NCI-H1417 (cell line): ENCODE measurements around the gene ABHD16A.
"Not testable (repeated sequence)": the region's sequence is repeated elsewhere in the genome, so short reads cannot be mapped to it uniquely, and the experiment has no call there.

Source experiments
- DNase-seq, 3 experiments: peaks; one replicate each; lab custom pipeline; 2025; lab: John Stamatoyannopoulos, UW

ABHD16A gene

DNA sequence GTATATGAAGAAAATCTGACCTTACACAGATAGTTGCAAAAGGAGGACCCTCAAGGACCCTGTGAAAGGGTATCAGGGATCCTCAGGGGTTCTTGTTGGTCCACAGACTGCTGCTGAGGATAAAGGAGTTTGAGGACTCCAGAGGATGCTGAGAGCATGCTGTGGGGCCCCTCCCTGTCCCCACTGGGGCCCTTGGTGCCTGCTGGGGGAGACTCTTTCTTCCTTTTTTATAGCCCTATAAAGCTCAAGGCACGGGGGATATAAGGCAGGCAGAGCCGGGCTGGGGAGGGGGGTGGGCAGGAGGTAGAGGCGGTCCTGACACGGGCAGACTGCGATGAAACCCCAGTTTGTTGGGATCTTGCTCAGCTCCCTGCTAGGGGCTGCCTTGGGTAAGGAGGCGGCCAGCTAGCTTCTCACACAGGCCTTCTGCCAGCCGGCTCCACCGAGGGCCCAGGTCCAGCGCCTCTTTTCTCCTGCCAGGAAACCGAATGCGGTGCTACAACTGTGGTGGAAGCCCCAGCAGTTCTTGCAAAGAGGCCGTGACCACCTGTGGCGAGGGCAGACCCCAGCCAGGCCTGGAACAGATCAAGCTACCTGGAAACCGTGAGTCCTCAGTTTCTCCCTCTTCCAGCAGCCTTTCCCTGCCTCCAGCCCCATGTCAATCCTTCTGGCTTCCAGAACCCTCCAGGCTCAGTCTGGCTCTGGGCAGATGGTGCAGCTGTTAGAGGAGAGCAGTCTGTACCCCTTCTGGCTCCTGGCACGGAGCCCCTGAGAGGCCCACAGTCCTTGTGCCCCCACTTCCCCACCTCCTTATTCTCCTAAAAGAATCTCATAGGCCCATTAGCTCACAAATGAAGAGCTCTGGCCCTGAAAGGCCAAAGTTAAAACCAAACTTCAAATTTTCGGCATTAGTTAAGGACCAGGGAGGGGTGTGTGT lies 12.2 kb upstream of the ABHD16A start, which contains the start of gene LY6G6D:
Gene LY6G6D (plus strand): TSS at position 327 of the 937 bp plus-strand sequence. CDS start 8 bp downstream, at position 335.
- no peak for DNase-seq

- DNase-seq, result peak in 2 of 3 experiments; percentile 91 to 96
Observed at GRCh38 chr6:31713991-31714684, 11.0 kb upstream of the ABHD16A start.

DNA sequence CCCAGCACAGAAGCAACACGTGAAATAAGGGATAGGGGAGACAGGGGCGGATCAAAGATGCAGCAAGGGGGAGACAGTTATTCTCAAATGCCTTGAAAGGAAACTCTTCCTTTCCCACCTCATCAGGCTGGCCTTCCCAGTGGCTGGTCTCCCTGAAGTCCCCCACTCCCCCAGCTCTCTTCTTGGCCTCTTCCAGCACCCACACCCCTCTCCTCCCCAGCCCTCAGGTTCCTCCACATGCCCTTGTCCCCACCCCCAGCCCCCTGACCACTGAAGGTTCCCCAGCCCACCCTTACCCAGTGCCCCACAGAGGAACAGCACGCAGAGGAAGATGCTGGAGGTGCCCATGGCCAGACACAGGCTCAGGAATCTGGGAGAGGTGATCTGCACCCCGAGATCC lies 10.3 kb upstream of the ABHD16A start:
- no peak for DNase-seq

GRCh38 chr6:31712296-31712695 lies 9.2 kb upstream of the ABHD16A start:
- DNase-seq, result peak in 1 of 3 experiments; percentile 23

GRCh38 chr6:31711233-31711632 lies 8.1 kb upstream of the ABHD16A start:
- DNase-seq, result peak in 2 of 3 experiments; percentile 24 to 28

DNA sequence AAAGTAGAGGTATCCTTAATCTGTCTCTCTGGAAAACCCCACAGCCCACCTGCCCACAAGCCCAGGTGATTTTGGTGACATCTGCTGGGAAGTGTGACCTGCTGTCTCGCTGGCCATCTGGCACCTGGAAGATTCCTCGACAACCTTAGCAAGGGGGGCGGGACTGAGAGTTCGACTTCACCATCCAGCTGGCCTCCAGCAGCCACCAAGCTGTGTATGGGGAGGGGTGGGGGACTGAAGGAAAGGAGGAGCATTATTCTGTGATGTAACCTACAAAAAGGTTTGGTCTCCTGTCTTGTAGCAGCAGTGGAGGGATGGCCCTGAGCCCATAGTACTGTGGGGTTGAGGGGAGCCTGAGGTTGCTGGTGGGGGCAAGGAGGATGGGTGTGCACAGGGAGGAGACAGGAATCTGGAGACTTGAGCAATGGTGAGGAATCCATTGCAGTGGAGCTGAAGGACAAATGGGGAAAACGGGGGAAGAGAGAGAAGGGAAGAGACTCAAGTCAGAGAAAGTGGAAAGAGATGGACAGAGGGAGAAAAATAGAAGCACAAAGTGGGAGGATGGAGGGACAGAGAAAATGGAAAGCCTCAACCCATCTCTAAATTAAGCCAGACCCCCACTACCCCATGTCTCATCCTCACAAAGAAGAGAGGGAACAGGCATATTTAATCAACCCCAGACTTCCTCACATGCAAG lies 7.5 kb upstream of the ABHD16A start:
- no peak for DNase-seq

- DNase-seq, result not testable (repeated sequence)
Observed at GRCh38 chr6:31709157-31709556, 6.0 kb upstream of the ABHD16A start.

DNA sequence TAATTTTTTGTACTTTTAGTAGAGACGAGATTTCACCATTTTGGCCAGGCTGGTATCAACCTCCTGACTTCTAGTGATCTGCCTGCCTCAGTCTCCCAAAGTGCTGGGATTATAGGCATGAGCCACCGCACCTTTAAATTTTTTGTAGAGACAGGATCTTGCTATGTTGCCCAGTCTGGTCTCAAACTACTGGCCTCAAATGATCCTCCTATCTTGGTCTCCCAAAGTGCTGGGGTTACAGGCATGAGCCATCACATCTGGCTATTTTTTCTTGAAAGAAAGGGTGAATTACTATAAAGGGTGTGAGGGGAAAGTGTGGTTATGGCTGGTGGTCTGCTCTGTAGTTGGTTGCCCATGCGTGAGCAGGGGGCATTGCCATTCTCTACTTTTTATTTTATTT lies 5.1 kb upstream of the ABHD16A start:
- DNase-seq, result no peak

DNA sequence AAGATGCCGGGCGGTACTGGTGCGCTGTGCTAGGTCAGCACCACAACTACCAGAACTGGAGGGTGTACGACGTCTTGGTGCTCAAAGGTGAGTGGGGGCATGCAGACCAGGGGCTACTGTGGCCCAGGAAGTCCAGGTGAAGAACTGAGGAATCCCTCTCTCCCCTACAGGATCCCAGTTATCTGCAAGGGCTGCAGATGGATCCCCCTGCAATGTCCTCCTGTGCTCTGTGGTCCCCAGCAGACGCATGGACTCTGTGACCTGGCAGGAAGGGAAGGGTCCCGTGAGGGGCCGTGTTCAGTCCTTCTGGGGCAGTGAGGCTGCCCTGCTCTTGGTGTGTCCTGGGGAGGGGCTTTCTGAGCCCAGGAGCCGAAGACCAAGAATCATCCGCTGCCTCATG lies 4.6 kb upstream of the ABHD16A start:
- DNase-seq, result no peak

DNA sequence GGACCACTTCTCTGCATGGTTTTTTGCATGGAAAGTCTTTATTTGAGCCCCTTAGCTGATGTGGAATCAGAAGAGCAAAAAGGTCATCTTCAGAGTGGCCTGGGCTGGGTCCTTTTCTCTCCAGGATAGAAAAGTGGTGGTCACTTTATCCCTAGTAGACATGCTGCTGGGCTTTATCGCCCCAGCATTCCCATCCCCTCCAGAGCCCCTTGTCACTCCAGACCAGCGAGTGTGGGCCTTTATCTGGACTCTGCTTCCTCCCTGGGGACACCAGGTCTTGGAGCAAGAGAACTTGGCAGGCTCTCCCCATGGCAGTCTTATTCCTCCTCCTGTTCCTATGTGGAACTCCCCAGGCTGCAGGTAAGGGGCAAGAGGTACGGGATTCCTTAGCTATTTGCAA lies 3.5 kb upstream of the ABHD16A start, which contains the start of gene LY6G6F:
Gene LY6G6F (plus strand): TSS at position 268 of the 400 bp plus-strand sequence. CDS start 41 bp downstream, at position 309.
- DNase-seq, result no peak

DNA sequence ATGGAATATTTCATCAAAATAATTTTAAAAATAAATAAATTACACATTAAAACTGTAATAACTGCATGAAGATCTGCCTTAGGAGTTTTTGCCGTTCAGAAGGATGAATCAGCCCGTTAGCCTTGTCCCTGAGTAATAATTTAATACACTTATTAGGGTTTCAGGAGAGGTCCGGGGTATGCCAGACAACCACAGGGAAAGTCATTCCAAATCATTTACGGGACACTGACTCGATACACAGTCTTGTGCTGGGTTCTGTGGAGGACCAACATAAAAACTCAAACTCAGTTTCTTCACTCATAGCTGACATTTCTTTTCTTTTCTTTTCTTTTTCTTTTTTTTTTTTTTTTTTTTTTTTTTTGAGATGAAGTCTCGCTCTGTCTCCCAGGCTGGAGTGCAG lies 2.8 kb upstream of the ABHD16A start:
- DNase-seq, result no peak

DNA sequence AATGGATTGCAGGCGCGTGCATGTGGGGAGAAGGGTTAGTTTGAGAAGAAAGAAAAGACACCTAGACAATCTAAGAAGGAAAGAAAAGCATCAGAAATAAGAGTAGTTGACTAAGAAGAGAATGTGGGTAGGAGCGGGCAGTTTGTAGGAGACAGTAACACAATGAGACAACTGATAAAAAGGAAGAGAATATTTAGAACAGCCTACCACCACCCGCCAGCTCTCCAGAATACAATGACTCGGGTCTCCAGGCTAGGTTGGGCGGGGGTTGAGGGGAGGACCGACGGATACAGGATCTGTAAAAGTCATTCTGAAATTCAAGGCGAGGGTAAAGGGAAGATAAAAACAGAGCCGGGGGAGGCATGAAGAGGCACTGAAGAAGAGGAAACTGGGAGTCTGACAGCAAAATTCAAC lies 712 bp downstream of the ABHD16A start:
- peak in 1 of 3 experiments; percentile 53 for DNase-seq

DNA sequence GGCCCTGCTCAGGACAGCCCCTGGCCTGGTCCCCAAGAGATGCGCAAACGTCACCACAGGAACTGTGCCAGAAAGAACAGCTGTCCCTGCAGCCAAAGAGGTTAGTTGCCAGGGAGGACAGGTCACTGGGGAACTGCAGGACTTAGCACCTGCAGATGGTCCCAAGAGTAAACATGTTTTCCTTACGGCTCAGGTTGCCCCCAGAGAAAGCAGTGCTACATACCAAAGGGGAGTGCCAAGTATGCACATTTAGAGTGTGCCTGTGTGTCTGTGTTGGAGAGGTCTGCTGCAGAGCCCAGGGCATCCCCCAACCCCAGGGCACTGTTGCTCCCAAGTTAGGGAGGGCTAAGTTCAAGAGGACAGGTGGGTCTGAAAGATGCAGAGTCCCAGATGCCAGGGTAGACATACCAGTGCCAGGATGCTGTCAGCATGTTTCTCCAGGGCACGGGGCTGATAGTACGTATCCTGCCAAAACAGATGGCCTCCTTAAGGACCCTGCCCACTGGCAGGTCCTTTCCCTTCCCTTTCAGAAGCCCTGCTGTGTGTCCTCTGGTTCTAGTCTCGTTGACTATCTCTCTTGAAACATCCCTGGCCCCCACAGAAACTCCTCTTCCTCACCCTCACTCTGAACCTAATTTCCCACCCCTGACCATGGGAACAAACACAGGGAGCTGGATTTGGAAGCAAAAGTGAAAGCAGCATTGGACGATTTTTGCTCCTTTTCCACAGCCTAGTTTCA lies 1.3 kb downstream of the ABHD16A start:
- DNase-seq, result peak in 1 of 3 experiments; percentile 64

DNA sequence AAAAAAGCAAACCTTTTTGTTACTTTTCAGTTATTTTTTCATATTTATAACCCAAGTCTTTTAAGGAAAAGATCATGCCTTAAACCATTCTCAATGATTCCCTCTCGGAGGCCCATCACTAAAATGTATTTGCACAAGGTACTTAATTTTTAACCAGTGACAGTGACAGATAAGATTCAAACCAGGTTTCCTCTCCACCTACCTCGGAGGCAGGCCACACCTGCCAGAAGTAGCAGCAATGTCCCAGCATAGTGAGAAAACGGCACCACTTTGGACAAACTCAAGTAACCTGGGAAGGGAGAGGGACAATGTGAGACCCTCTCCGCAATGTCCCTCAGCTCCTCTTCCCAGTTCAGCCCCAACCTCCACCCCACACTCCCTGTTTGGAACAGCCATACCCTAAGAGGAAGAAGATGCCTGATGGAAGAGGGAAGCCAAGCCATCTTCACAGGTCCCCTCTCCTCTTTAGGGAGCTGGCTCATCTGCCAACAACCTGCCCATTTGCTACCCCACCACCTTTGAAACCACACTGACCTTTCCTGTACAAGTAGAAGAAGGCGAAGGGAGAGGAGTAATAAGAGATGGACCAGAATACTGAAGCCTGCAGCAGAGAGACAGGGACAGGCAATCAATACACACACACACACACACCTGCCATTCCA lies 2.3 kb downstream of the ABHD16A start:
- no peak for DNase-seq

DNA sequence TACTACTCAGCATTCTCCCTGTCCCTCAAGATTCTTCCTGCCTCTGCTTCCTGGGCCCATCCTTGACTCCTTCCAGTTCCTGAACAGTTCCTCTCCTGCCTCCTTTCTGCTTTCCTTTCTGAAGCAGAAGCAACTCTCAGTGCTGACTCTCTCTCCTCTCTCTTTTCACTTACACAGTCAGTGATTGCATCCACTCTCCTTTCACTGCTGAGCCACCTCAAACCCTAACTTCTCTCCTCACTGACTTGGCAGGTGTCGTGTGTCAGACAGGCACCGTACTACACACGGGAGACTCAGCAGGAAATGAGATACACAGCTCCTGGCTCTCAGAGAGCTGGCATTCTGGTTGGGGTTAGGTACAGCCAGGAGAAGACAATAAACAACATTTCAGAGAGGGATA lies 5.6 kb downstream of the ABHD16A start:
- DNase-seq, result no peak

DNA sequence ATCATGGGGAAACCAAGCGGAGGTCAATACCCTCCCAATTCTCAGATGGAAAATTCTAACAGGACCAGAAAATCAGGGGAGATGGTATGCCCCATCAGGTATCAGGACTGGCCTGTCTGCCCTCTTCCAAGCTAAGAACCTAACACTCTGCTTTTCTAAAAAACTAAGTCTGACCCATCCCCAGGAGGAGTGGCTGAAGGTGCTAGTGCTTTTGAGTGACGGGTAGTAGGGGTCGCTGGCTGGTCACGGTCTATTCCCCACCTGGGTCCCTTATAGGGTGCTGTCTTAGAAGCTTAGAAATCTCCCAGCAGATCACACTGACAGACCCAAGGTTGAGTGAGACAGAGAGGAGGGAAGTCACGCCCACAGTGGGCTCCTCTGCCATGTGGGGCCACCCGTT lies 9.6 kb downstream of the ABHD16A start:
- no peak for DNase-seq

DNA sequence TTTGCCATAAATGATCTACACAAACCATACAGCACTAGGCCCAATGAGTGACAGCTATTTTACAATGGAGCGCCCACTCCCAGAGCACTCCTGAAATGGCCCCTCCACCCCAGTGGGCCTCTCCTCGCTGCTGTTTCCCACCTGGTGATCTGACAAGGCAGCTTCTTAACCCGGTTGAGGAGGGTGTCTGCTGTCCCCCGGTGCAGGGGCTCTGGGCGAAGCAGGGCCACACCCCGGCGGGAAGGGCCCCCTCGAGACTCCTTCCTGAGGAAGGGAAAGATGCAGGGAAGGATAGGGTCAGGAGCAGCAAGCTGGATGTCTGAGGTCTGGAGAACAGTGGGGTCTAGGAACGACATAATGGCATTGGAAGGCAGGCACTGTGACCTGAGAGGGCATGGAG lies 10.2 kb downstream of the ABHD16A start:
- DNase-seq, result no peak

DNA sequence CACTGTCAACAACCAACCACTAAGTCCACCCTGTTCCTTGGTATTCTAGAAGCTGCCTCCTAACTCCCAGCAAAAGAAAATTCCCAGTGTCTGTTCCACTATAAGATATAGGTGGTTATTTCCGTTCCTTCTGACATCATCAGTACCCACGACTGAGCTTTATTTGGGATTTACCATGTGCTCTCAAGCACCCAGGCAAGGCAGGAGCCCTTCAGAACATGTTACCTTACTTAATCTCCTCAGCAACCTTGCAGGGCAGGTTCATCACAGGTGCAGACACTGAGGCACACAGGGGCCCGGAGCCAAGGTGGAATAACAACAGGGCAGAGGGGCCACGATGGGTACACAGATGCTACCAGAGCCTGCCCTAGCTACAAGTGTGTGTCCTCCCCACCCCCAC lies 10.8 kb downstream of the ABHD16A start:
- no peak for DNase-seq

DNA sequence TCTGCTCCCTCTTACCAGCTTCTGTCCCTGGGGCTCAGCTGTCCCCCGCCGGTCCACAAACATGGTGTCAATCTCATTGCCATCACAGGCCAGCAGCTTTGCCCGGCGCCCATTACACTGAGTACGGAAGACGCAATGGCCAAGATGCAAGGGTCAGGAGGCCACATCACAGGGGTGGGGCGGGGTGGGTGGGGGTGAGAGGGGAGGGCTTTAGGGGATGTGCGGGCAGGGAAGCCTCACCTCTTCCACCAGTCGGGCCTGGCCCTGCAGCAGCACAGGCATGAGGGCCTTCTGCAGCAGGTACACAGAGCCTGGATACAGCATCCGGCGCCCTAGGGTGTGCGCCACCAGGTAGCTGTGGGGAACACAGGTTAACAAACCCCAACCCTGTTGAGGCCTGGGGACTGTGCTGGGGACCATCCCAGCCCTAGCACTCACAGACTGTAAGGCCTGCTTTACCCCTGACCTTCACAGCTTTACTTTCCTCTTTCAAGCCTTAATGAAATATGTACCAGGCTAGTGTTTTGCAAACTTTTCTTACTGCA lies 11.5 kb downstream of the ABHD16A start:
- no peak for DNase-seq

DNA sequence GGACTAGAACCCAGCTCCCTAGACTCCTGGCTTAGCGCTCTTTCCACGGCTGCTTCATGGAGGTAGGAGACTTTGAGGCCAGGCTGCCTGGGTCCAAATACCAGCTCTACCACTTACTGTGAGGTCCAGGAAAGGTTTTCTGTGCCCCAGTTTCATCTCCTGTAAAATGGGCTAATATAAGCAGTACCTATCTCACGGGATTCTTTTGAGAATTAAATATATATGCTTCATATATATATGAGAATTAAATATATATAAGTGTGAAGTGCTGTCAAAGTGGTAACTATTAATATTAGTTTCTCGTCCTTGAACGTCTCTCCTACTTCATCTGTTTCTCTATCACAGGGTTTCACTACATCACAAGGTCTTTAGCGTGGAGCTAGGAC lies 12.1 kb downstream of the ABHD16A start:
- no peak for DNase-seq
